Transverse colon (tissue), 4 donors: Measurements from ENCODE around the gene FTCDNL1. TPM values are rescaled to one million over a fixed set of nuclear protein-coding genes. Genes with fewer than 3 reads are reported as not detected.

Experiments
- DNase-seq: peaks from one replicate; pipeline ENCODE4 v3.0.0-alpha.2; 2019
- H3K27ac ChIP-seq, 4 donors: fragments of 200-600 bp; sonication (generic); 2 replicates each; pipeline ENCODE4 v1.5.1; 2016 to 2018; ENCODE audit warnings: inconsistent platforms in 4 of 4
- H3K27me3 ChIP-seq: fragments of 200-600 bp; sonication (generic); 2 replicates; pipeline ENCODE4 v1.5.1; 2017; ENCODE audit warnings: inconsistent platforms
- H3K36me3 ChIP-seq, 4 donors: fragments of 200-600 bp; sonication (generic); 2 replicates each; pipeline ENCODE4 v1.5.1; 2017 to 2019; ENCODE audit warnings: inconsistent platforms in 4 of 4
- H3K4me1 ChIP-seq, 4 donors: fragments of 200-600 bp; sonication (generic); 2 replicates each; pipeline ENCODE4 v1.5.1; 2017 to 2020; ENCODE audit warnings: inconsistent platforms in 4 of 4
- H3K4me3 ChIP-seq, 4 donors: fragments of 200-600 bp; sonication (generic); 1 replicate in 1 of 4; 2 replicates in 3 of 4; pipeline versions ENCODE4 v1.5.1 to v1.6.1; 2017 to 2019; ENCODE audit warnings: inconsistent platforms in 4 of 4
- H3K9me3 ChIP-seq, 2 donors: fragments of 200-600 bp; sonication (generic); 2 replicates each; pipeline ENCODE4 v1.5.1; 2017 to 2019; ENCODE audit warnings: inconsistent platforms in 2 of 2
- EP300 ChIP-seq: sonication (generic); formaldehyde crosslinking; IDR thresholded peaks from one replicate; pipeline ENCODE4 v1.6.1; 2017; ENCODE audit warnings: antibody characterized with exemption, low read depth
- POLR2A ChIP-seq: fragments of 450-650 bp; IDR thresholded peaks from one replicate; pipeline ENCODE4 v1.6.1; 2016; ENCODE audit warnings: antibody characterized with exemption, mild to moderate bottlenecking, moderate library complexity
- POLR2AphosphoS5 ChIP-seq, 3 donors: sonication (generic); formaldehyde crosslinking; IDR thresholded peaks; one replicate each; pipeline ENCODE4 v1.6.1; 2016; ENCODE audit warnings: antibody characterized with exemption in 3 of 3
- WGBS, 2 donors: methylation state at CpG; one replicate each; pipeline ENCODE4 v1.1.5; 2018; ENCODE audit warnings: low coverage in 1 of 2; 5-methylcytosine and 5-hydroxymethylcytosine counted together
- in situ Hi-C, 4 donors: fragments of 200-750 bp; cut with MboI; loops; one replicate each; pipeline versions ENCODE4 v1.15.0 to v1.15.1; 2017; ENCODE audit warnings: low sequenced_read_pairs in 3 of 4, low pct_ligation_motif_present in 1 of 4, low pct_unique_long_range_greater_than_20kb in 1 of 4
- intact Hi-C: fragments of 100-400 bp; cut with DNase I; formaldehyde crosslinking; loops from one replicate; pipeline ENCODE4 v1.15.1; 2023; ENCODE audit warnings: low total_unique reads
- total RNA-seq, 4 donors: library from RNA; depleted of rRNA; stranded (reverse); fragments of >200 nt; gene quantifications; one replicate each; pipeline ENCODE4 v1.1.0, GENCODE V29; 2016
- TF ChIP-seq, protein P1 (sequence below), 5 experiments: fragments of 200-600 bp in 3 of 5; fragments of 450-650 bp in 2 of 5; sonication (generic) in 3 of 5; IDR thresholded peaks; 1 replicate in 2 of 5; 2 replicates in 3 of 5; pipeline ENCODE4 v1.5.1; 2016 to 2017; ENCODE audit warnings: antibody characterized with exemption in 5 of 5, inconsistent platforms in 3 of 5, mild to moderate bottlenecking in 2 of 5, moderate library complexity in 1 of 5

Gene FTCDNL1
- total RNA-seq, 4 donors from 2014 or later = 1.8 to 2.7 TPM; not detected in 2

DNA sequence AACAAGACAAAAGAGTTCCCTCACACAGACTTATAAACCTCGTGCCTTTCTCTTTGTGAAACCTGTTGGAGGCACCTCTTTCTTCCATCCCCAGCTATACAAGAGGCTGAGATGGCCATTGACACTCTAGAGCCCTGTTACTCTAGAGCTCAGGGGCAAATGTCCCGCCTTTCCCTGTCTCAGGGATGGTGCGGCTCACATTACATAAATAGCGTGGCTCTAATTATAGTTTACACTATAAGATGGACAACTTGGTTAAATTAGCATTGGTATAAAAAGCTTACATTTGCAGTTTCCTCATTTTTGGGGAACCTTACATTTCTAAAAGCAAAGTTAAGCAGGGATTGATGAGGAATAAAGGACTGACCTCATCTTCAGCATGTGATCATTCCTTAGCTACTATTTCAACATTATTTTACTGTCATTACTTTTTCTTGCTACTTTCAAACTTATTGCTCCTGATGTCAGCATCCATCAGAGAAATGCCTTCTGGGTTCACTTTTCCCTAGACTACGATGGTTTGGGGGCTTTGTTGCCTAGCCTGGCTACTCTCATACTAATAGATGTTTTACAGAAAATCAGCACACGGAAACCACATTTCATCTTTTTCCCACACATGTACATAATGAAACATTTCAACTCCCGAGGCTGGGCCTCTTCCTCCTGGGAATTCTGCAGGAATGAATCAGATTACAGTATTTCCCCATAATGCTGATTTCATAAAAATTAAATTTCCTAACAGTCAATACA is 40.4 kb downstream of the FTCDNL1 start:
- WGBS, 2 donors = 80 to 85% methylated on average over 5 to 7 of the region's 7 CpGs
- Histone ChIP-seq H3K4me3 (no peak overlapping the region), H3K27ac (no peak overlapping the region), H3K4me1 (peaks cover 0 to 18% (median 3%) of the 10 kb centered on the region in 4 donors), H3K9me3 (no peaks in the 10 kb centered on the region), H3K27me3 (no peaks in the 10 kb centered on the region), H3K36me3 (no peaks in the 10 kb centered on the region)
- intact Hi-C loops (no loop called here), in situ Hi-C loops (no loop called here)
- DNase-seq = no peak
- TF ChIP-seq, protein P1, sequence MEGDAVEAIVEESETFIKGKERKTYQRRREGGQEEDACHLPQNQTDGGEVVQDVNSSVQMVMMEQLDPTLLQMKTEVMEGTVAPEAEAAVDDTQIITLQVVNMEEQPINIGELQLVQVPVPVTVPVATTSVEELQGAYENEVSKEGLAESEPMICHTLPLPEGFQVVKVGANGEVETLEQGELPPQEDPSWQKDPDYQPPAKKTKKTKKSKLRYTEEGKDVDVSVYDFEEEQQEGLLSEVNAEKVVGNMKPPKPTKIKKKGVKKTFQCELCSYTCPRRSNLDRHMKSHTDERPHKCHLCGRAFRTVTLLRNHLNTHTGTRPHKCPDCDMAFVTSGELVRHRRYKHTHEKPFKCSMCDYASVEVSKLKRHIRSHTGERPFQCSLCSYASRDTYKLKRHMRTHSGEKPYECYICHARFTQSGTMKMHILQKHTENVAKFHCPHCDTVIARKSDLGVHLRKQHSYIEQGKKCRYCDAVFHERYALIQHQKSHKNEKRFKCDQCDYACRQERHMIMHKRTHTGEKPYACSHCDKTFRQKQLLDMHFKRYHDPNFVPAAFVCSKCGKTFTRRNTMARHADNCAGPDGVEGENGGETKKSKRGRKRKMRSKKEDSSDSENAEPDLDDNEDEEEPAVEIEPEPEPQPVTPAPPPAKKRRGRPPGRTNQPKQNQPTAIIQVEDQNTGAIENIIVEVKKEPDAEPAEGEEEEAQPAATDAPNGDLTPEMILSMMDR (IDR thresholded peaks at IDR 0.05) = no peak
- TF ChIP-seq POLR2AphosphoS5 (IDR thresholded peaks at IDR 0.05) (no peak), POLR2A (no peak)

GRCh38 chr2:199807966-199808365 is 43.0 kb downstream of the FTCDNL1 start:
- Histone ChIP-seq H3K27me3 (no peaks in the 10 kb centered on the region), H3K36me3 (no peaks in the 10 kb centered on the region), H3K4me1 (peaks cover 0 to 12% (median 0%) of the 10 kb centered on the region in 4 donors), H3K4me3 (no peak overlapping the region), H3K9me3 (no peaks in the 10 kb centered on the region), H3K27ac (no peak overlapping the region)
- in situ Hi-C loops (no loop called here), intact Hi-C loops (no loop called here)
- DNase-seq = no peak
- TF ChIP-seq POLR2AphosphoS5 (IDR thresholded peaks at IDR 0.05) (no peak), POLR2A (no peak), EP300 (no peak)
- TF ChIP-seq, protein P1 (IDR thresholded peaks at IDR 0.05) = no peak

- Histone ChIP-seq H3K27ac (peak overlapping the region in 2 of 4 donors; percentile 50 to 54), H3K4me1 (peaks cover 0 to 12% (median 0%) of the 10 kb centered on the region in 4 donors), H3K27me3 (no peaks in the 10 kb centered on the region), H3K36me3 (no peaks in the 10 kb centered on the region), H3K4me3 (no peak overlapping the region), H3K9me3 (no peaks in the 10 kb centered on the region)
- TF ChIP-seq EP300 (no peak), POLR2A (no peak), POLR2AphosphoS5 (IDR thresholded peaks at IDR 0.05) (no peak)
- TF ChIP-seq, protein P1 (IDR thresholded peaks at IDR 0.05) = no peak
- 61 to 63% methylated on average over 7 of the region's 7 CpGs for WGBS, 2 donors
- intact Hi-C loops = no loop called here
- DNase-seq = no peak
- in situ Hi-C loops = no loop called here
Observed at GRCh38 chr2:199806179-199806578, 44.8 kb downstream of the FTCDNL1 start.

DNA sequence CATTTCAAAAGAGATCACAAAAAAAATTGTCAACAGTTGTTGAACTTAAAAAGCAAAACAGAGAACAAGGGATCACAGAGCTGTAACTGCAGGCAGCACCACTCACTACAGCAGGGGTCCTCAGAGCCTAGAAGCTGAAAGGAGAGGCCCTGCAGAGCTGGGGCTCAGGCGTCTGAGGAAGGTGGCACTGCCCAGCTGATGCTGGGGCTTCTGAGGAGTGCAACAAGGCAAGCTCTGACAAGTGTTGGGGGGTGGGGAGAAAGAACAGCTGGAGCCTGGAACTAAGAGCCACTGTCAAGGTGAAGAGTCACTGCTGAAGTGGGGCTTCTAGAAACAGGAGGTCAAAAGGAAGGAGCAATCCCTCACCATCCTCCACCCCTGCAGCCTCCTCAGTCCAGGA is 46.2 kb downstream of the FTCDNL1 start:
- in situ Hi-C loops = no loop called here
- Histone ChIP-seq H3K27ac (no peak overlapping the region), H3K4me1 (peaks cover 0 to 12% (median 0%) of the 10 kb centered on the region in 4 donors)

More for the DNA sequence above, 46.2 kb downstream of the FTCDNL1 start:
- WGBS, 2 donors = 70% methylated on average over 1 of the region's 1 CpG; no CpG with 5 or more reads in 1 of the 2 donors
- no peaks in the 10 kb centered on the region for H3K27me3 ChIP-seq
- H3K36me3 ChIP-seq = no peaks in the 10 kb centered on the region
- no peak for DNase-seq
- TF ChIP-seq, protein P1 (IDR thresholded peaks at IDR 0.05) = no peak
- no peak for TF ChIP-seq POLR2A
- TF ChIP-seq POLR2AphosphoS5 (IDR thresholded peaks at IDR 0.05) = no peak
- TF ChIP-seq EP300 = no peak
- H3K9me3 ChIP-seq = no peaks in the 10 kb centered on the region
- H3K4me3 ChIP-seq = no peak overlapping the region
- intact Hi-C loops = no loop called here
